DOHH2 (cell line): ENCODE results near the gene JUP.

Experiments
- H3F3A ChIP-seq: fragments of 200-600 bp; sonication (generic), shearing (Covaris generic); 2 replicates; pipeline ENCODE4 v1.6.0; 2016; ENCODE audit warnings: antibody characterized with exemption, mild to moderate bottlenecking; ENCODE audit not compliant: control insufficient read depth, insufficient read depth
- H3K27ac ChIP-seq: fragments of 200-600 bp; sonication (generic); 2 replicates; pipeline ENCODE4 v1.5.1; 2014; ENCODE audit warnings: low read depth, mild to moderate bottlenecking, low read length, moderate library complexity
- H3K27me3 ChIP-seq: fragments of 200-600 bp; sonication (generic); 2 replicates; pipeline ENCODE4 v1.6.1; 2014; ENCODE audit warnings: mild to moderate bottlenecking, low read length, mixed read lengths; ENCODE audit not compliant: control insufficient read depth
- H3K36me3 ChIP-seq: fragments of 200-600 bp; sonication (generic); 2 replicates; pipeline ENCODE4 v1.6.1; 2014; ENCODE audit warnings: mild to moderate bottlenecking, low read length, moderate library complexity, mixed read lengths; ENCODE audit not compliant: control insufficient read depth
- H3K4me1 ChIP-seq: fragments of 200-600 bp; sonication (generic); 2 replicates; pipeline ENCODE4 v1.6.1; 2014; ENCODE audit warnings: mild to moderate bottlenecking, low read length, mixed read lengths; ENCODE audit not compliant: control insufficient read depth
- H3K4me2 ChIP-seq: fragments of 200-600 bp; sonication (generic); 2 replicates; pipeline ENCODE4 v1.6.0; 2014; ENCODE audit warnings: mild to moderate bottlenecking, low read length, moderate library complexity
- H3K4me3 ChIP-seq: fragments of 200-600 bp; sonication (generic); 2 replicates; pipeline ENCODE4 v1.5.1; 2014; ENCODE audit warnings: mild to moderate bottlenecking, low read length, mixed read lengths
- H3K79me2 ChIP-seq: fragments of 200-600 bp; sonication (generic); 2 replicates; pipeline ENCODE4 v1.6.1; 2014; ENCODE audit warnings: mild to moderate bottlenecking, low read length, mixed read lengths; ENCODE audit not compliant: control insufficient read depth
- H3K9me2 ChIP-seq: fragments of 200-600 bp; sonication (generic); replicated peaks from 2 replicates; pipeline ENCODE4 v1.6.1; 2014; ENCODE audit warnings: mild to moderate bottlenecking, low read length, mixed read lengths; ENCODE audit not compliant: control insufficient read depth
- H3K9me3 ChIP-seq: fragments of 200-600 bp; sonication (generic); 2 replicates; pipeline ENCODE4 v1.6.1; 2014; ENCODE audit warnings: antibody characterized with exemption, low read length, mixed read lengths; ENCODE audit not compliant: control insufficient read depth, insufficient read depth
- H4K20me1 ChIP-seq: fragments of 200-600 bp; sonication (generic); 2 replicates; pipeline ENCODE4 v1.6.0; 2014; ENCODE audit warnings: low read depth, mild to moderate bottlenecking, antibody characterized with exemption, low read length, moderate library complexity; ENCODE audit not compliant: control insufficient read depth, insufficient read depth
- EZH2phosphoT487 ChIP-seq: fragments of 200-600 bp; sonication (generic); IDR thresholded peaks from 2 replicates; pipeline ENCODE4 v1.6.1; 2017; ENCODE audit warnings: borderline replicate concordance, mild to moderate bottlenecking, antibody characterized with exemption, low read length, moderate library complexity, mixed read lengths
- TF ChIP-seq, protein P1 (sequence below): fragments of 200-600 bp; sonication (generic); IDR thresholded peaks from one replicate; pipeline ENCODE4 v1.5.1; 2014; ENCODE audit warnings: antibody characterized with exemption, mild to moderate bottlenecking, low read depth, low read length; ENCODE audit not compliant: poor library complexity, severe bottlenecking

Gene JUP

GRCh38 chr17:41775394-41776226 lies 10.9 kb downstream of the JUP start:
- Histone ChIP-seq H3K27me3 (peaks cover 10% of the 10 kb centered on the region), H3K36me3 (no peaks in the 10 kb centered on the region), H3K9me2 (no peaks in the 10 kb centered on the region), H3K4me2 (no peak overlapping the region), H3F3A (no peaks in the 10 kb centered on the region), H3K27ac (no peak overlapping the region), H3K4me3 (no peak overlapping the region), H3K4me1 (peaks cover 13% of the 10 kb centered on the region), H3K79me2 (no peaks in the 10 kb centered on the region), H4K20me1 (no peaks in the 10 kb centered on the region), H3K9me3 (no peaks in the 10 kb centered on the region)
- TF ChIP-seq EZH2phosphoT487, result no peak
- TF ChIP-seq, protein P1, sequence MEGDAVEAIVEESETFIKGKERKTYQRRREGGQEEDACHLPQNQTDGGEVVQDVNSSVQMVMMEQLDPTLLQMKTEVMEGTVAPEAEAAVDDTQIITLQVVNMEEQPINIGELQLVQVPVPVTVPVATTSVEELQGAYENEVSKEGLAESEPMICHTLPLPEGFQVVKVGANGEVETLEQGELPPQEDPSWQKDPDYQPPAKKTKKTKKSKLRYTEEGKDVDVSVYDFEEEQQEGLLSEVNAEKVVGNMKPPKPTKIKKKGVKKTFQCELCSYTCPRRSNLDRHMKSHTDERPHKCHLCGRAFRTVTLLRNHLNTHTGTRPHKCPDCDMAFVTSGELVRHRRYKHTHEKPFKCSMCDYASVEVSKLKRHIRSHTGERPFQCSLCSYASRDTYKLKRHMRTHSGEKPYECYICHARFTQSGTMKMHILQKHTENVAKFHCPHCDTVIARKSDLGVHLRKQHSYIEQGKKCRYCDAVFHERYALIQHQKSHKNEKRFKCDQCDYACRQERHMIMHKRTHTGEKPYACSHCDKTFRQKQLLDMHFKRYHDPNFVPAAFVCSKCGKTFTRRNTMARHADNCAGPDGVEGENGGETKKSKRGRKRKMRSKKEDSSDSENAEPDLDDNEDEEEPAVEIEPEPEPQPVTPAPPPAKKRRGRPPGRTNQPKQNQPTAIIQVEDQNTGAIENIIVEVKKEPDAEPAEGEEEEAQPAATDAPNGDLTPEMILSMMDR, result no peak

DNA sequence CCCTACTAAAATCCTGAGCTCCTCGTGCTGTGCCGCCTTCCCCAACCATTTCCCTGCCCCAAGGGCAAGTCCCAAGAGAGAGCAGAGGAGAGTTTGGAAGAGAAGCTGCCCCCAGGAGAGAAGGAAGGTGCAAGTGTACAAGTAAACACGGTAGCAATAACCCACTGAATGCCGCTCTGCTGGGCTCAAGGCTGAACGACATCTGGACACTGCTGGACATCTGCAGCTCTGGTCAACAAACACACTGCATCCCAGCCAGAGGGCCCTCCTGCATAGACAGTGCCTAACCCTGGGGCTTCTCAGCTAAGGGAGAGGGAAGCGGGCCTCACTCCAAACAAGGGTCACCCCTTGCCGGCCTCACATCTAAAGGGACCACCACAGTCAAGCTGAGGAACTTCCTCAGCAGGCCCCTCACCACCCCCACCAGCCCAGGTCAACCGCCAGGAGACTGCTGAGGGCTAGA lies 12.7 kb downstream of the JUP start:
- Histone ChIP-seq H3K9me3 (no peaks in the 10 kb centered on the region), H3K9me2 (no peaks in the 10 kb centered on the region), H3K4me3 (no peak overlapping the region), H4K20me1 (no peaks in the 10 kb centered on the region), H3K36me3 (no peaks in the 10 kb centered on the region), H3K4me2 (no peak overlapping the region), H3K4me1 (peaks cover 13% of the 10 kb centered on the region), H3K27ac (no peak overlapping the region), H3F3A (no peaks in the 10 kb centered on the region), H3K27me3 (peaks cover 10% of the 10 kb centered on the region), H3K79me2 (no peaks in the 10 kb centered on the region)
- TF ChIP-seq EZH2phosphoT487, result no peak
- TF ChIP-seq, protein P1, result no peak

GRCh38 chr17:41773190-41773588 lies 13.3 kb downstream of the JUP start:
- H3K9me3 ChIP-seq, result no peaks in the 10 kb centered on the region
- H3K36me3 ChIP-seq, result no peaks in the 10 kb centered on the region
- no peak overlapping the region for H3K4me2 ChIP-seq
- H3K4me3 ChIP-seq, result no peak overlapping the region
- H3K79me2 ChIP-seq, result no peaks in the 10 kb centered on the region
- no peak overlapping the region for H3K27ac ChIP-seq
- H3K9me2 ChIP-seq, result no peaks in the 10 kb centered on the region
- no peaks in the 10 kb centered on the region for H3F3A ChIP-seq
- H3K4me1 ChIP-seq, result peaks cover 13% of the 10 kb centered on the region
- H3K27me3 ChIP-seq, result peaks cover 10% of the 10 kb centered on the region
- H4K20me1 ChIP-seq, result no peaks in the 10 kb centered on the region
- TF ChIP-seq, protein P1, result no peak
- TF ChIP-seq EZH2phosphoT487, result no peak
